ENCODE data around the gene MLST8.
A peak's percentile ranks its signal among the peaks of the same experiment; 100 is the strongest.
"Not testable (repeated sequence)": the region's sequence is repeated elsewhere in the genome, so short reads cannot be mapped to it uniquely, and the experiment has no call there.

Gene MLST8

GRCh38 chr16:2190659-2191445 is 14.4 kb upstream of the MLST8 start:
- DNase-seq, result no peak

- DNase-seq, result no peak
Measured at GRCh38 chr16:2191446-2191706, 13.9 kb upstream of the MLST8 start.

GRCh38 chr16:2194166-2194834 is 11.0 kb upstream of the MLST8 start:
- no peak for DNase-seq

GRCh38 chr16:2194852-2195321 is 10.4 kb upstream of the MLST8 start:
- DNase-seq, result peak; percentile 81

GRCh38 chr16:2195322-2196161 is 9.7 kb upstream of the MLST8 start:
- no peak for DNase-seq

GRCh38 chr16:2196162-2196980 is 8.9 kb upstream of the MLST8 start, which contains the start of gene CASKIN1:
Gene CASKIN1 (minus strand): TSS chr16:2196605. CDS start chr16:2196432, 173 bp downstream.
- DNase-seq, result no peak

- DNase-seq, result no peak
Measured at GRCh38 chr16:2196981-2197511, 8.2 kb upstream of the MLST8 start.

GRCh38 chr16:2197765-2198164 is 7.5 kb upstream of the MLST8 start:
- DNase-seq, result no peak

GRCh38 chr16:2198283-2198682 is 7.0 kb upstream of the MLST8 start:
- DNase-seq, result no peak

GRCh38 chr16:2199095-2199494 is 6.2 kb upstream of the MLST8 start:
- no peak for DNase-seq

- DNase-seq, result no peak
Measured at GRCh38 chr16:2199621-2200139, 5.6 kb upstream of the MLST8 start.

GRCh38 chr16:2200313-2200712 is 4.9 kb upstream of the MLST8 start:
- no peak for DNase-seq

- DNase-seq, result not testable (repeated sequence)
Measured at GRCh38 chr16:2203119-2203688, 2.0 kb upstream of the MLST8 start.

GRCh38 chr16:2204416-2205103 is 694 bp upstream of the MLST8 start:
- DNase-seq, result no peak

GRCh38 chr16:2205967-2206313 is 686 bp downstream of the MLST8 start:
- no peak for DNase-seq

- no peak for DNase-seq
Measured at GRCh38 chr16:2206420-2206779, 1.1 kb downstream of the MLST8 start.

GRCh38 chr16:2206780-2207433 is 1.7 kb downstream of the MLST8 start:
- DNase-seq, result no peak

GRCh38 chr16:2207872-2208271 is 2.6 kb downstream of the MLST8 start:
- no peak for DNase-seq

GRCh38 chr16:2208308-2208707 is 3.1 kb downstream of the MLST8 start:
- no peak for DNase-seq

- no peak for DNase-seq
Measured at GRCh38 chr16:2208772-2209171, 3.5 kb downstream of the MLST8 start.
